GM19239 (cell line): ENCODE data around the gene GARNL3.

ENCODE experiments used
- DNase-seq: peaks from one replicate; pipeline ENCODE4 v3.0.0; 2011; ENCODE audit warnings: low spot score; ENCODE audit not compliant: insufficient read length
- FAIRE-seq: peaks from 2 replicates; lab custom pipeline; 2011; peaks lifted over from hg19 to GRCh38; lab: Jason Lieb, UNC

GARNL3 gene

GRCh38 chr9:127419348-127419747 lies 154.8 kb downstream of the GARNL3 start:
- FAIRE-seq (no peak), DNase-seq (no peak)

DNA sequence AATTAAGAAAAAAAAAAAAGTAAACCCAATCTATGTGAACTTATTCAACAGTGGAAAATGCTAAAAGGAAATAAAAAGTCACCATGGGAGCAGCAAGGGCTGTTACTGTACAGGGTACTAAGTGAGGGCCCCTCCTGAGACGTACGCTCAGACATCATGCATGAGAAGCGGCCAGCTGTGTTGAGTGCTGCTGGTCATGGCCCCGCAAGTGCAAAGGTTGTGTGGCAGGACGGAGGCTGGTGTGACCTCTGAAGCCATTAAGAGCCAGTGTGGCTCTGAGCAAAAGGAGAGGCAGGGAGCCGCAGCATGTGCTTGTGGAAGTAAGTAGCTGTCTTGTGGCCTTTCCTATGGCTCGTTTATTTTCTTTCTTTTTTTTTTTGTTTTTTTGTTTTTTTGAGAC lies 156.5 kb downstream of the GARNL3 start:
- DNase-seq (no peak), FAIRE-seq (no peak)

DNA sequence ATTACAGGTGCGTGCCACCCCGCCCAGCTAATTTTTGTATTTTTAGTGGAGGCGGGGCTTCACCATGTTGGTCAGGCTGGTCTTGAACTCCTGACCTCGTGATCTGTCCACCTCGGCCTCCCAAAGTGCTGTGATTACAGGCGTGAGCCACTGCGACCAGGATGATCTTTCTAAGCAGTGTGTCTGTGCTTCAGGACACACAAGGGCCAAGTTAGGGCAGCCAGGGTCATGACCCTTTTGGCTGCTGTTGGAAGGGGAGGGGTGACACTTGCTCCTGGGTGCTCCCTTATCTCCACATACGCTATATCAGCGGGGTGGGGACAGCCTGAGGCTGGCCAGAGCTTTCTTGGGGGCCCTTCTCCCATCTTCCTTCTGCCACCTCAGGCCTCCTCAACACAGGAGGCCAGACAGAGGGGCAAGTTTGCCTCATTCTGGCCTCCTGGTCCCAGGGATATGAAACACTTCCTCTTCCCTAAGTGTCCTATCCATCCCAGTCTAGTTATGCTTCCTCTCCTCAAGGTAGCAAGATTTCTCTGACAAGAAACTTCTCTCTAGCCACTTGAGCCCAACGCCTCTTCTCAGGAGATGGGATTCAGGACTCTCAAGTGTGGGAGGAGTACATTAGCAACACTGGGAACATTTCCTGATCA lies 157.7 kb downstream of the GARNL3 start:
- FAIRE-seq (no peak), DNase-seq (no peak)

DNA sequence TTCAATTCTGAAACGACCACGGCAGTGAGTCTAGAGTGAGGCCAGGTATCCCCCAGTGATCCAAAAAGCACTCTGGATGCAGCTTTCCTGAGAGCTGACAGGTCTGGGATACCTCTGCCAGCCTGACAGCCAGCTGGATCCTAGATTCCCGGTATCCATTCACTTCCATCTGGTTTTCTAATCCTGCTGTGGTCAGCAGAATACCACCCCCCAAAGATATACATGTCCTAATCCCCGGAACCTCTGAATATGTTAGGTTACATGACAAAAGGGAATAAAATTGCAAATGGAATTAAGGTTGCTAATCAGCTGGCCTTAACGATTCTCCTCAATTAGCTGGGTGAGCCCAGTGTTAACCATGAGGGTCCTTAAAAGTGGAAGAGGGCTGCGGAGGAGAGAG lies 158.2 kb downstream of the GARNL3 start:
- DNase-seq: no peak
- no peak for FAIRE-seq

DNA sequence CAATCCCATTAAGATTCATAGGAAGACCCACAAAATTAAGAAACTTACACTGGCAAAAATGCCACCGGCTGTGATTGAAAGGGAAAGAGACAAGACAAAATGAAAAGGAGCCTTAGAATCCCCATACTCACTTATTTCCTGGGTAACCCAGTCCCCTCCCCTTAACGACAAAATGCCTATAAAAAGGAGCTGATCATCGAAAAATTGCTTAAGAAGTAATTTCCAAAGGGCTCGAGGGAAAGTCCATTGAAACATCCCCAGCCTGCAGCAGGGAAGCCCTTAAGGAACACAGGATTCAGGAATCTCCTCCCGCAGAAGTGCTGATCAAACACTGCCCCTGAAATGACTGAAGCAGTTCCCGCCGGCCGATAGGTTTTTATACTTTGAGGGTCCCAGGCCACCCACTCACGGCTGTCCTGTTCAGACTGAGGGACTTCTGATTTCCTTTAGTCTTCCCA lies 158.9 kb downstream of the GARNL3 start:
- no peak for DNase-seq
- FAIRE-seq: no peak

DNA sequence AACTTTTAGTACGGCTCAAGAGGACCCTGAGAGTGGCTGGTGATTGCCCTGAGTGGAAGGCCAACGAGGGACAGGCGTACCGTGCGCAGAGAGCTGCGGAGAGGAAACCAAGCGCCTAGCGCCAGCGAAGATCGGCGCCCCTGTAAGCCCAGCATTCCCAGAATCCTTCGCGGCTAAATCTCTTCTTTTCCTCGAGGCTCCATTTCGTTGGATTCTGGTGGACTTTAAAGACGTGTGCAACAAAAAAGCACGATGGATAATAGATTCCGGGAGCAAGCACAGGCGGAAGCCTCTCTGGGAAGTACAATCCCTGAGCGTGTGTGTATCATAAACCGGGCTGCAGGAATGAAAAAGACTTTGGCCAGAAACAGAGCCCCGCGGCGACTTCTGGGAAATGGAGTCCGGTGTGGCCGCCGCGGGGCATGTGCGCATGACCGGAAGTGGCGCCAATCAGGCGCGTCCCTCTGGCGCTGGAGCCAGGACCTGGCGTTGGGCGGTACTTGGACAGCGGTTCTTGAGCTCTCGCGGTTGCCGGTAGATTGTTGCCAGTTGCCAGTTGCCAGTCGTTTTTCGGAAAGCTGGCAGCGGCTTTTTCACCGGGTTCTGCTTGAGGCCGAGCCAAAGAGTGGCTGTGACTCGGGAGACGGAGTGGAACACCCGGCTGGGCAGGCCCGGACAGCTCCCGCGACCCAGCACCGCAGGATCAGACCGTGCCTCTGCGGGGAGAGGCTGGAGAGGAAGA lies 159.5 kb downstream of the GARNL3 start, which contains the start of gene ZNF79:
ZNF79 (plus strand) TSS at position 449 of the 742 bp plus-strand sequence. CDS start 406 bp downstream, outside the sequence.
- peak; percentile 95 for FAIRE-seq
- DNase-seq: peak; percentile 93

- FAIRE-seq: no peak
- no peak for DNase-seq
Observed at GRCh38 chr9:127424676-127424999, 160.1 kb downstream of the GARNL3 start.

GRCh38 chr9:127426756-127427155 lies 162.2 kb downstream of the GARNL3 start:
- FAIRE-seq: no peak
- DNase-seq: no peak

DNA sequence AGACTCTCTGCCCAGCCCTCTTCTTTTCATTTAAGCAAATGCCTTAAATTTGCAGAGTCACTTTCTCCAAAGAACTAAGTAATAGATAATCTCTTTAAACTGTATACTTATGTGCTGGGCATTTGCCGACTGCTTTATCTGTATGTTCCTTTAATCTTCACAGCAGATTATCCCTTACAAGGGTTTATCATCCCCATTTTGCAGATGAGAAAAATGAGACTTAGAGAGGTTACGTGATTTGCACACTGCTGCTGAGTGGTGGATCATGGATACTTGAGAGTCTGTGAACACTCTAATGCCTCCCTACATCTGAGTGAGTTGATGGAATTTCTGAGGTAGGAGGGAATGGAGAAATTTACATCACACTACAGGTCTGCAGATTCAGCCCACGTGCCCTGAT lies 163.8 kb downstream of the GARNL3 start:
- FAIRE-seq: no peak
- no peak for DNase-seq

DNA sequence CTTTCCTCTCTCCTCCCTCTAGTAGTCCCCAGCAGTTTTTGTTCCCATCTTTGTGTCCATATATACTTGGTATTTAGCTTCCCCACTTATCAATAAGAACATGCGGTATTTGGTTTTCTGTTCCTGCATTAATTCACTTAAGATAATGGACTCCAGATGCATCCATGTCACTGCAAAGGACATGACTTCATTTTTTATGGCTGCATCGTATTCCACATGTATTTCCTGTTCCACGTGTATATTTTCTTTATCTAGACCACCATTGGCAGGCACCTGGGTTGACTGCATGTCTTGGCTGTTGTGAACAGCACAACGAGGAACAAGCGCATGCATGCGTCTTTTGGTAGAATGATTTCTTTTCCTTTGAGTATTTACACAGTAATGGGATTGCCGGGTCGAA lies 165.8 kb downstream of the GARNL3 start:
- FAIRE-seq (no peak), DNase-seq (no peak)

DNA sequence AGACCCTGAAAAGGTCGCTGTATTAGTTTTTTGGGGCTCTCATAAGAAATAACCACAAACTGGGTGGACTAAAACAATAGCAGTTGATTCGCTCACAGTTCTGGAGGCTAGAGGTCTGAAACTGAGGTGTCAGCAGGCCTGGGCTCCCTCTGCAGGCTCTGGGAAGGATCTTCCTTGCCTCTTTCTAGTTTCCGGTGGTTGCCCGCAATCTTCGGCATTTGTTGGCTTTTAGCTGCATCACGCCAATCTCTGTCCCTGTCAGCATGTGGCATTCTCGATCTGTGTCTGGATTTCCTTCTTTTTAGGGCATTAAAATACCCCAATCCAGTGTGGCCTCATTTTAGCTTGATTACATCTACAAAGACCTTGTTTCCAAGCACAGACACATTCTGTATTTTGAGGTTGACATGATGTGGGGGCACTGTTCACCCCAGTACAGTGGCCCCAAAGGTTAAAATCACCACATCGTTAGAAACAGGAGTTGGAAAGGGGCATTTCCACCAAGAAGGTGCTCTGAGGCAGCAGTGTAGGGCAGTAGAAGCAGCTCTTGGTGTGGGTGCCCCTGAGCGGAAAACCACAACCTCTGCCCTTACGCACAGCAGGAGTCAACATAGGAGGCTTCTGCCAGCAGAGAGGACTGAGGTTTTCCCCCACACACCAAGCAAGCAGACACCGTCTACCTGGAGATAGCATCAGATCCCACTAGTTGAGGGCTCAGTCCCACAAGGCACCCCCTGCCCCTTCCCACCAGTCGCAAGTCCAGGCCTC lies 173.1 kb downstream of the GARNL3 start:
- FAIRE-seq (no peak), DNase-seq (no peak)

- DNase-seq (no peak), FAIRE-seq (no peak)
Observed at GRCh38 chr9:127438394-127438793, 173.8 kb downstream of the GARNL3 start.
